H1 (cell line): ENCODE results near the gene PUSL1. TPM values are rescaled to one million over a fixed set of nuclear protein-coding genes. Genes with fewer than 3 reads are reported as not detected.

Source experiments
- CTCF ChIA-PET: fragments of 300-600 bp; sonication (Branson Sonifier 250); formaldehyde crosslinking; loops from one replicate; lab custom pipeline; 2021; ENCODE audit not compliant: partially characterized antibody; lab: Charles Lee
- POLR2A ChIA-PET: fragments of 300-600 bp; sonication (Branson Sonifier 250); formaldehyde crosslinking; loops from one replicate; lab custom pipeline; 2021; ENCODE audit warnings: inconsistent platforms; ENCODE audit not compliant: partially characterized antibody; lab: Charles Lee
- DNase-seq, 2 experiments: peaks; one replicate each; pipeline versions ENCODE4 v3.0.0 to v3.0.0-alpha.2; 2010 to 2022; ENCODE audit warnings: low spot score in 2 of 2, low read depth in 1 of 2, mixed read lengths in 1 of 2
- FAIRE-seq: peaks from 2 replicates; lab custom pipeline; 2011; peaks lifted over from hg19 to GRCh38; lab: Jason Lieb, UNC
- H2AFZ ChIP-seq: 2 replicates; pipeline ENCODE4 v1.8.1; 2012; ENCODE audit warnings: low read length, inconsistent platforms
- H2AK5ac ChIP-seq: 2 replicates; pipeline ENCODE4 v1.6.1; 2013; ENCODE audit warnings: low read depth, low read length
- H2BK120ac ChIP-seq: replicated peaks from 2 replicates; pipeline ENCODE3; 2013; ENCODE audit warnings: low read depth, low read length, inconsistent platforms
- H2BK12ac ChIP-seq: 2 replicates; pipeline ENCODE4 v1.6.1; 2013; ENCODE audit warnings: low read depth, low read length
- H2BK15ac ChIP-seq: 2 replicates; pipeline ENCODE4 v1.6.1; 2013; ENCODE audit warnings: low read length
- H2BK20ac ChIP-seq: 2 replicates; pipeline ENCODE4 v1.6.1; 2013; ENCODE audit warnings: low read length
- H2BK5ac ChIP-seq: 2 replicates; pipeline ENCODE4 v1.6.1; 2013; ENCODE audit warnings: low read depth, low read length
- H3K14ac ChIP-seq: 2 replicates; pipeline ENCODE4 v1.6.1; 2013; ENCODE audit warnings: inconsistent platforms; ENCODE audit not compliant: insufficient read length
- H3K18ac ChIP-seq: 2 replicates; pipeline ENCODE4 v1.6.1; 2013; ENCODE audit warnings: low read length; ENCODE audit errors: extremely low read depth
- H3K23ac ChIP-seq: 2 replicates; pipeline ENCODE4 v1.6.1; 2013; ENCODE audit warnings: inconsistent platforms; ENCODE audit not compliant: insufficient read length
- H3K23me2 ChIP-seq: 2 replicates; pipeline ENCODE4 v1.6.1; 2013; ENCODE audit warnings: low read depth, low read length
- H3K27ac ChIP-seq: 2 replicates; pipeline ENCODE4 v1.6.1; 2011; ENCODE audit warnings: low read depth, low read length, inconsistent platforms
- H3K27me3 ChIP-seq, 4 experiments: replicated peaks in 1 of 4; 1 replicate in 1 of 4; 2 replicates in 3 of 4; pipeline versions ENCODE4 v1.6.1 to v1.8.1; 2011 to 2013; ENCODE audit warnings: low read length in 3 of 4, mild to moderate bottlenecking in 3 of 4, inconsistent platforms in 2 of 4, mixed read lengths in 2 of 4, moderate library complexity in 1 of 4; ENCODE audit not compliant: control insufficient read depth in 3 of 4, insufficient read depth in 3 of 4; ENCODE audit errors: extremely low read depth in 1 of 4
- H3K36me3 ChIP-seq, 4 experiments: 2 replicates each; pipeline versions ENCODE4 v1.6.1 to v1.8.1; 2011 to 2013; ENCODE audit warnings: mild to moderate bottlenecking in 4 of 4, low read length in 3 of 4, moderate library complexity in 2 of 4, control low read depth in 1 of 4, inconsistent platforms in 1 of 4; ENCODE audit not compliant: insufficient read depth in 4 of 4, control insufficient read depth in 2 of 4
- H3K4ac ChIP-seq: replicated peaks from 2 replicates; pipeline ENCODE3; 2013; ENCODE audit warnings: low read length, low read depth, mixed read lengths, inconsistent platforms; ENCODE audit not compliant: insufficient read length
- H3K4me1 ChIP-seq, 4 experiments: replicated peaks in 1 of 4; 1 replicate in 1 of 4; 2 replicates in 3 of 4; pipeline versions ENCODE4 v1.6.1 to v1.8.1; 2011 to 2013; ENCODE audit warnings: low read length in 3 of 4, inconsistent platforms in 2 of 4, mixed read lengths in 1 of 4; ENCODE audit not compliant: insufficient read depth in 4 of 4, control insufficient read depth in 3 of 4
- H3K4me2 ChIP-seq, 2 experiments: 2 replicates each; pipeline versions ENCODE4 v1.6.1 to v1.8.1; 2011 to 2013; ENCODE audit warnings: low read depth in 2 of 2, low read length in 2 of 2, control low read depth in 1 of 2, inconsistent platforms in 1 of 2, mild to moderate bottlenecking in 1 of 2; ENCODE audit not compliant: insufficient read depth in 1 of 2
- H3K4me3 ChIP-seq, 4 experiments: fragments of 200-600, 300-600 bp in 1 of 4; sonication (generic), shearing (Covaris generic), sonication (Bioruptor Twin) in 1 of 4; 2 replicates each; pipeline versions ENCODE4 v1.5.1 to v1.8.1; 2011 to 2016; ENCODE audit warnings: low read length in 4 of 4, low read depth in 3 of 4, control low read depth in 2 of 4, inconsistent platforms in 2 of 4, mild to moderate bottlenecking in 2 of 4, mixed read lengths in 1 of 4, moderate library complexity in 1 of 4; ENCODE audit not compliant: insufficient read depth in 2 of 4; ENCODE audit errors: extremely low read depth in 1 of 4
- H3K56ac ChIP-seq: replicated peaks from 2 replicates; pipeline ENCODE3; 2013; ENCODE audit warnings: low read depth, mild to moderate bottlenecking, mixed read lengths, low read length, inconsistent platforms; ENCODE audit not compliant: insufficient read length
- H3K79me1 ChIP-seq: 2 replicates; pipeline ENCODE4 v1.6.1; 2013; ENCODE audit warnings: low read depth, low read length, control low read depth
- H3K79me2 ChIP-seq, 2 experiments: 2 replicates each; pipeline versions ENCODE4 v1.6.1 to v1.8.1; 2012 to 2013; ENCODE audit warnings: low read length in 2 of 2, mild to moderate bottlenecking in 2 of 2, inconsistent platforms in 1 of 2; ENCODE audit not compliant: insufficient read depth in 2 of 2, control insufficient read depth in 1 of 2
- H3K9ac ChIP-seq, 4 experiments: replicated peaks in 1 of 4; 1 replicate in 1 of 4; 2 replicates in 3 of 4; pipeline versions ENCODE4 v1.6.1 to v1.8.1; 2011 to 2013; ENCODE audit warnings: low read depth in 3 of 4, low read length in 3 of 4, control low read depth in 2 of 4, mild to moderate bottlenecking in 2 of 4, moderate library complexity in 2 of 4, inconsistent platforms in 1 of 4; ENCODE audit errors: extremely low read depth in 1 of 4
- H3K9me3 ChIP-seq, 2 experiments: 2 replicates each; pipeline versions ENCODE4 v1.6.1 to v1.8.1; 2012 to 2013; ENCODE audit warnings: mild to moderate bottlenecking in 2 of 2, moderate library complexity in 2 of 2, control low read depth in 1 of 2, inconsistent platforms in 1 of 2, low read depth in 1 of 2, low read length in 1 of 2, mixed read lengths in 1 of 2; ENCODE audit not compliant: insufficient read depth in 2 of 2
- H4K20me1 ChIP-seq, 2 experiments: replicated peaks in 1 of 2; 2 replicates each; pipeline versions ENCODE3 to v1.8.1; 2011 to 2013; ENCODE audit warnings: inconsistent platforms in 2 of 2, low read length in 2 of 2, mild to moderate bottlenecking in 1 of 2; ENCODE audit not compliant: insufficient read depth in 2 of 2, control insufficient read depth in 1 of 2
- H4K5ac ChIP-seq: 2 replicates; pipeline ENCODE4 v1.6.1; 2013; ENCODE audit warnings: low read length, low read depth, mixed read lengths, inconsistent platforms; ENCODE audit not compliant: insufficient read length
- H4K8ac ChIP-seq: 2 replicates; pipeline ENCODE4 v1.8.0; 2013; ENCODE audit warnings: mild to moderate bottlenecking, moderate library complexity, low read length, inconsistent platforms; ENCODE audit not compliant: insufficient read depth; ENCODE audit errors: extremely low read depth
- H4K91ac ChIP-seq: replicated peaks from 2 replicates; pipeline ENCODE3; 2013; ENCODE audit warnings: low read length, mixed read lengths, inconsistent platforms; ENCODE audit not compliant: insufficient read length
- CBX5 ChIP-seq: fragments of 300-800, 300-1000 bp; sonication (generic); IDR thresholded peaks from 2 replicates; pipeline ENCODE4 v1.7.1; 2016; ENCODE audit warnings: antibody characterized with exemption, low read length, low read depth
- EGR1 ChIP-seq: IDR thresholded peaks from 2 replicates; pipeline ENCODE4 v1.6.1; 2011; ENCODE audit warnings: low read depth, low read length, borderline replicate concordance
- GTF2F1 ChIP-seq: IDR thresholded peaks from 2 replicates; pipeline ENCODE4 v1.6.1; 2012; ENCODE audit warnings: low read depth, low read length, improper control_type of control experiment, borderline replicate concordance
- JUN ChIP-seq: IDR thresholded peaks from 2 replicates; pipeline ENCODE4 v1.6.1; 2011; ENCODE audit warnings: low read depth, mild to moderate bottlenecking, improper control_type of control experiment, low read length
- KDM4A ChIP-seq: IDR thresholded peaks from one replicate; pipeline ENCODE4 v1.7.1; 2012; ENCODE audit warnings: low read depth, mild to moderate bottlenecking, moderate library complexity, low read length, inconsistent platforms; ENCODE audit not compliant: severe bottlenecking
- WGBS, 2 experiments: shearing (Covaris generic) in 1 of 2; methylation state at CpG; one replicate each; pipeline versions ENCODE4 v1.1.6 to v1.1.7; 2013 to 2015; ENCODE audit warnings: low lambda C conversion rate in 2 of 2, mixed read lengths in 2 of 2, inconsistent platforms in 1 of 2, low coverage in 1 of 2, missing lambda C conversion rate in 1 of 2; ENCODE audit not compliant: insufficient replicate concordance in 2 of 2, insufficient coverage in 1 of 2, insufficient read length in 1 of 2; ENCODE audit errors: extremely low coverage in 1 of 2, missing lambda C conversion rate in 1 of 2; 5-methylcytosine and 5-hydroxymethylcytosine counted together
- polyA plus RNA-seq, 7 experiments: library from polyadenylated mRNA; depleted of rRNA in 3 of 7; stranded (reverse) in 5 of 7; unstranded in 2 of 7; fragments of >200 nt in 5 of 7; fragments of 200-250 nt in 2 of 7; gene quantifications; 1 replicate in 5 of 7; 2 replicates in 1 of 7; 4 replicates in 1 of 7; pipeline versions ENCODE4 v1.2.1 to v1.2.3, GENCODE V29; 2011 to 2013; ENCODE audit warnings: missing spikeins in 2 of 7, mixed read lengths in 2 of 7
- total RNA-seq: library from RNA; stranded (reverse); fragmentation: NEBNext Ultra II Directional; extraction: Animal tissue kit (Norgen Biotek cat#: 25700); gene quantifications from 2 replicates; pipeline ENCODE4 v1.2.1, GENCODE V29; 2021

PUSL1 gene
- total and polyA plus RNA-seq, 2 of the 8 experiments (the other 6 are each of a cell fraction or from before 2014, with no cell fraction given), result 38.8 to 87.4 TPM

DNA sequence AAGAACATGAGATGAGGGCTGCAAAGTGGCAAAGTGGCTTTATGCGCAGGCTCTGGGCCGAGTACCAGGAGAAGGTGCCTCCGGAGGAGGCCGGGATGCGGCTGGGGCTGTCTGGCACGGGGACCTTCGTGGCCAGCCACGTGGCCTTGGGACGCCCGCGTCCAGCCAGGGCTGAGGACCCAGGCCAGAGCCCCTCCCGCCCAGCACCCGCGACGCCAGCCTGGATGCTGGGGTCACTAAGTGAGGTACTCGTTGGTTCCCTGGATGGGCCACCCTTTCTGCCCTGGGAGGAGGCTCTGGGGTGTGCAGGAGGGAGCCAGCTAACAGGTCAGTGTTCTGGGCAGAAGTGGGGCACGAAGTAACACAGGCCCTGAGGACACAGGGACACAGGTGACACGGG is 15.5 kb upstream of the PUSL1 start:
- Histone ChIP-seq H3K9ac (no peak overlapping the region), H3K23ac (no peak overlapping the region), H3K4me2 (no peak overlapping the region), H3K18ac (no peak overlapping the region), H3K23me2 (no peaks in the 10 kb centered on the region), H3K27ac (no peak overlapping the region), H4K20me1 (peaks cover 2 to 6% of the 10 kb centered on the region in 2 experiments)
- DNase-seq, result no peak
- TF ChIP-seq KDM4A (no peak), EGR1 (no peak), JUN (no peak), CBX5 (no peak), GTF2F1 (no peak)
- TF ChIP-seq, all 59 proteins: peak for 0
- H4K8ac ChIP-seq, result no peak overlapping the region
- H2AFZ ChIP-seq, result no peak overlapping the region
- peaks cover 0 to 3% (median 0%) of the 10 kb centered on the region in 4 experiments; a peak in 1 of 7 replicates for H3K27me3 ChIP-seq
- H2BK20ac ChIP-seq, result no peak overlapping the region
- no peak overlapping the region for H3K4ac ChIP-seq
- H2BK120ac ChIP-seq, result no peak overlapping the region
- H2AK5ac ChIP-seq, result peak overlapping the region; percentile 24; the same call in 1 of the 2 replicates
- no peak overlapping the region for H3K4me3 ChIP-seq
- peaks cover 0 to 7% (median 0%) of the 10 kb centered on the region in 4 experiments; a peak in 1 of 8 replicates for H3K36me3 ChIP-seq
- H3K14ac ChIP-seq, result no peak overlapping the region
- no peak overlapping the region for H2BK15ac ChIP-seq
- ChIA-PET POLR2A (interaction anchor here (2.3 kb wide), 1 partner anchor 19 kb away, joined by 9 read pairs; the partner anchor contains the start of gene UBE2J2), CTCF (interaction anchor here (1.2 to 3.4 kb wide), 8 partner anchors 12 to 210 kb away, joined by 3 to 38 read pairs (median 4); partner anchors contain the start of genes ACAP3, SCNN1D and TTLL10)
- no peak overlapping the region for H4K91ac ChIP-seq
- peaks cover 0 to 8% (median 0%) of the 10 kb centered on the region in 4 experiments; a peak in 2 of 7 replicates for H3K4me1 ChIP-seq
- FAIRE-seq, result no peak
- H2BK12ac ChIP-seq, result no peak overlapping the region
- H3K79me1 ChIP-seq, result no peaks in the 10 kb centered on the region
- WGBS, 2 experiments, result 91% methylated on average over 6 of the region's 18 CpGs; no CpG with 5 or more reads in 1 of the 2 experiments
- H2BK5ac ChIP-seq, result no peak overlapping the region
- no peak overlapping the region for H4K5ac ChIP-seq
- no peak overlapping the region for H3K56ac ChIP-seq
- H3K79me2 ChIP-seq, result no peaks in the 10 kb centered on the region
- peaks cover 0 to 2% of the 10 kb centered on the region in 2 experiments; a peak in 1 of 4 replicates for H3K9me3 ChIP-seq
